DMS153 treated with DMSO at 0.1 percent for 48 hours (cell line): ENCODE data around the gene CALML6.

ENCODE experiments used
- DNase-seq: peaks from one replicate; lab custom pipeline; 2025; ENCODE audit not compliant: unreplicated experiment; lab: John Stamatoyannopoulos, UW

CALML6 gene

DNA sequence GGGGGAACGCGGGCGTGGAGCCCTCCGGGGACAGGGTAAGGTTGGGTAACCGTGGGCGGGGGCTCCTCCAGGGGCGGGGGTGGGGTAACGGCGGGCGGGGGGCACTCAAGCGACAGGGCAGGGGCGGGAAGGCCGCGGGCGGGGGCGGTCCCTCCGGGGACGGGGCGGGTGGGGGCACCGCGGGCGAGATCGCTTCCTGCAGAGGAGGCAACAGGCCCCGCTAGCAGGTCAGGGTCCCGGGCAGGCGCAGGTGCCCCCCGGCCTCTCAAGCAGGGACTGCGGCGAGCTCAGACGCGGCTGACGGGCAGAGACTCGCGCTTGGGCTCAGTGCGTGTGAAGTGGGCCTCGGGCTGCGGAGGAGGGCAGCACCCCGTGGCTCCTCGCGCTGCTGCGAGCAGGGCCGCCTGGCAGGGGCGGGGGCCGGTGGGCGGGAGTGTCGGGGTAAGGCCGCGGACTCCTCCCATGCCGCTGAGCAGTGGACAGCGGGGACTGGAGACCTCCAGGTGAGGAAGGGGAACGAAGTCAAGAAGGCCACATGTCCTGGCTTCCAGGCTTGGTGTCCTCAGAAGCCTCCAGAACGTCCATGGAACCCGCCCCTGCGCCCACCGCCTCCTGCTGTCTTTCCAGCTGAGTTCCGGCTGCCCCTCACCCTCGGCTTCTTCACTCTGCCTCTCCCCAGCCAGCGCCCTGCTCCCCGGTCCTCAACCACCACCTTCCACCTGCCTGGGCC is 23.5 kb upstream of the CALML6 start:
- peak; percentile 65 for DNase-seq

DNA sequence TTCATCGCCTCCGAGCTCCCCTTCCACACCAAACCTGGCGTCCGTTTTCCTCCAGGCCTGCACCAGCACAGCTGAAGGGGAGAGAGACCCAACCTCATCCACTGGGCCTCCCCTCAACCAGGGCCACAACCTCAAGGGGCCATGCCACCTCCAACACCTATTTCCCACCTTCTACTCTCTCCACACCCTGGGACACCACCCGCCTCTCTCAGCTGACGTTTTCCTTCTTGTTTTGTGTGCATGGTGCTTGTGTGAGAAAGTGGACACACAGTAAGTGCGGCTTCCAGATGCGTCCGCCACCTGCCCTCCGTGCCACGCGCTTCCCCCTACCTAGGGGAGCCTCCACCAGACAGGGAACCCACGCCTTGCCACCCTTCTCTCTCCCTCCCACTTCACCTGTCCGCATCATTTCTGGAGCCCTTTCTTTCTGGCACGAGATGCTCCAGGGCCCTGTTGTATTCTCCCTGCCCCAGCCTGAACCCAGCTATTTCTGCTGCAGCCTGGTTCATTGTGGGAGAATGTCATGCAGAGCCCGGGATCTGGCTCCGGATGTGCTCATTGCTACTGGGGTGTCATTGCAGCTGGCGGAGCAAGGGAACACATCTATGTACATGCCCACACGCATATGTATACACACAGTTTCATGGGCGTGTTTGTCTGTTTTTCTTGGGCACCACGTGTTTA is 22.8 kb upstream of the CALML6 start:
- no peak for DNase-seq

GRCh38 chr1:1892763-1893120 is 22.3 kb upstream of the CALML6 start:
- DNase-seq, result no peak

- DNase-seq, result no peak
Observed at GRCh38 chr1:1893291-1893985, 21.6 kb upstream of the CALML6 start.

GRCh38 chr1:1893997-1894353 is 21.1 kb upstream of the CALML6 start:
- DNase-seq, result no peak

GRCh38 chr1:1894354-1895059 is 20.6 kb upstream of the CALML6 start:
- peak; percentile 78 for DNase-seq

GRCh38 chr1:1895060-1895418 is 20.0 kb upstream of the CALML6 start:
- DNase-seq, result no peak

GRCh38 chr1:1895456-1896336 is 19.4 kb upstream of the CALML6 start:
- DNase-seq, result no peak

GRCh38 chr1:1898246-1898933 is 16.7 kb upstream of the CALML6 start:
- DNase-seq, result no peak

DNA sequence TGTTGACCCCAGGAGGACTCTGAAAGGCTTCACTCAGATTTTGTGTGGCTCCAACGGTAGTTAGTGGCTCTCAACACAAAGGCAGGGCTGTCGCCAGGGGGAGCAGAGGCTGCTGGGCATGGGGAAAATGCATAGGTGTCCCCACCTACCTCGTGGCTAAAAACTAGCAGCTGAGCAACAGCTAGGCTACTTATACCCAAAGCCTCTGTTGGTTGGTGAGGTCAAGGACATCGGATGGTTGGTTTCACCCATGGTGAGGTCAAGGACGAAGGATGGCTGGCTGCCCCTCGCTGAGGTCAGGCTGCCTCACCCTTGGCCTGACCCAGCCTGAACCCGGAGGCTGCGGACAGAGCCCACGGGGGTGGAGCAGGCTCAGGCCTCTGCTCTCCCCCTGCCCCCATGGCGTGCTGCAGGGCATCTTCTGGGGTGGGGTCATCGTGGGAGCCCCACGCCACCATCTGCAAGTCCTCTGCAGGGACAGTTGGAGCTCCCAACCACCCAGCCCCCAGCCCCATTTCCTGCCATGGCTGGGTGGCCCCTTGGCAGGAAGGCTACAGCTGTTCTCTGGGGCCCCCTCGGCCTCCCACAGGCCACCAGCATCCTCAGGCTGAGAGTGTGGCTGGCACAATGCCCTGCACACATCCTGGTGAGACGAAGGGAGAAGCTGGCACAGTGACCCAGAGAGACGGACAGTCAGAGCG is 15.6 kb upstream of the CALML6 start:
- DNase-seq, result no peak

GRCh38 chr1:1899967-1900327 is 15.1 kb upstream of the CALML6 start:
- DNase-seq, result no peak

DNA sequence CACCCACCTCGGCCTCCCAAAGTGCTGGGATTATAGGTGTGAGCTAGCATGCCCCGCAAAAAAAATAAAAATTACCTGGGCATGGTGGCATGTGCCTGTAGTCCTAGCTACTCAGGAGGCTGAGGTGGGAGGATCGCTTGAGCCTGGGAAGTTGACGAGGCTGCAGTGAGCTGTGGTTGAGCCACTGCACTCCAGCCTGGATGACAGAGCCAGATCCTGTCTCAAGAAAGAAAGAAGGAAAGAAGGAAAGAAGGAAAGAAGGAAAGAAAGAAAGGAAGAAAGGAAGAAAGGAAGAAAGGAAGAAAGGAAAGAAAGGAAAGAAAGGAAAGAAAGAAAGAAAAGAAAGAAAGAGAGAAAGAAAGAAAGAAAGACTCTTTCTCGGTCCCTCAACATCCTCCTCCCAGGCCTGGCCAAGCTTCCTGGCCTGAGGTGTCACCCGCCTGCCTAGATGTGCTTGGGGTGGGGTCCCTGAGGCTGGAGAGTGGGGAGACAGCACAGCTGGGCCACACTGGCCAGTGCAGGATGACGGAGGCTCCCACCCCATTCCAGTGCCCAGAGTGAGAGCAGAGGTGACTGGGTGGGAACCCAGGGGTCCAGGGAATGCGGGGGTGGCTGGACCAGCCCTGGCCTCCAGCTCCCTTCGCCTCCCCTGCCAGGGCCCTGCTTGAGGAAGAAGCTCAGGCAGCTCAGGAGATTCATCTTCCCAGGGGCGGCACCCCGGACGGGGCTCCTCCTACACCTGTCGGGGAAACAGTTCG is 14.0 kb upstream of the CALML6 start:
- DNase-seq, result no peak

- no peak for DNase-seq
Observed at GRCh38 chr1:1901641-1902294, 13.3 kb upstream of the CALML6 start.

DNA sequence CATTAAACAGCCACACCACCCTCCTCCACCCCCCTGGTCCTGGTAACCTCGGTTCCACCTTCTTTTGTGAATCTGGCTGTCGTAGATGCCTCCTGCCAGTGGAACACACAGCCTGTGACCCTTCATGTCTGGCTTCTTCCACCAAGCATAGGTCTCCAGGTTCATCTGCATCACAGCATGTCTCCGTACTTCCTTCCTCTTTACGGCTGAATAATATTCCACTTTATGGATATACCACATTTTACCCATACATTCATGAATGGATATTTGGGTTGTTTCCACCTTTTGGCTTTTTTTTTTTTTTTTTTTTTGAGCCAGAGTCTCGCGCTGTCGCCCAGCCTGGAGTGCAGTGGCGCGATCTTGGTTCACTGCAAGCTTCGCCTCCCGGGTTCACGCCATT is 11.8 kb upstream of the CALML6 start:
- DNase-seq, result no peak

GRCh38 chr1:1906185-1907097 is 8.6 kb upstream of the CALML6 start:
- peak; percentile 97 for DNase-seq

DNA sequence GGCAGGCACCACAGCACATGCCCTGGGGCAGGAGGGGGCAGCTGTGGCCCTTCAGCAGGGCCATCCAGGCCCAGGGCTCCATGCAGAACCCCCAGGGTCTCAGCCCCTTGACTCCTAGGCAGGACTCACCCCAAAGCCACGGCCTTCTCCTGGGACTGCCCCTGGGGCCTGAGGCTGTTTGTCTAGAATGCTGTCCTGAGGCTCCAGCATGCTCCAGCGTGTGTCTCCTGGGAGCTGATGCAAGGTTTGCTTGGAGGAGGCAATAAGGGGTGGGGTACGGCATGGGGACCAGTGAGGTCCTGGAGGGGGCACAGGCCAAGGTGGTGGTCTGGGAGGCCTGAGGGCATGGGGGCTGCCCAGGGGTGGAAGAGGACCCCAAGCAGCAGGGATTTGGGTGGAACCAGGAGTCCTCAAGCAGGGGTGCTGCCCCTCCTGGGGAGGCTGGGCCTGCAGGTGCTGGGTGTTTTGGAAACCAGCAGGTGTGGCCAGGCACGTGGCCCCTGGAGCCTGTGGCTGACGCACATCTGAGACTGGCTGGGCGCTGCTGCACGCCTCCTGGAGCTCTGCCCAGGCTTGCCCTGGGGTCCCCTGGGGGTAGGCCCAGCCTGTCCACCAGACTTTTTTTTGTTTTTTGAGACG is 7.8 kb upstream of the CALML6 start:
- DNase-seq, result peak; percentile 95

GRCh38 chr1:1908506-1908791 is 6.6 kb upstream of the CALML6 start:
- no peak for DNase-seq
